Measurements from ENCODE around the gene BMP6. TPM values are rescaled to one million over a fixed set of nuclear protein-coding genes. Genes with fewer than 3 reads are reported as not detected.

The BMP6 gene
- total RNA-seq, 4 donors from 2014 or later: 4.8 to 8.8 (median 7.3) TPM

GRCh38 chr6:7731294-7731693 is 5.4 kb downstream of the BMP6 start:
- peaks cover 0 to 62% of the 10 kb centered on the region in 2 donors for H3K27me3 ChIP-seq

GRCh38 chr6:7732228-7732627 is 6.3 kb downstream of the BMP6 start:
- Histone ChIP-seq H3K27me3 (peaks cover 0 to 55% of the 10 kb centered on the region in 2 donors), H3K36me3 (no peaks in the 10 kb centered on the region), H3K9me3 (no peaks in the 10 kb centered on the region), H3K4me1 (peaks cover 0 to 20% (median 12%) of the 10 kb centered on the region in 4 donors), H3K27ac (no peak overlapping the region), H3K4me3 (no peak overlapping the region)
- no peak for DNase-seq (ENCODE audit: low spot score in 2 of 2)
- TF ChIP-seq EP300 (IDR thresholded peaks at IDR 0.05) (no peak), POLR2A (IDR thresholded peaks at IDR 0.05) (no peak), CTCF (IDR thresholded peaks at IDR 0.05) (no peak)

More at GRCh38 chr6:7731294-7731693, 5.4 kb downstream of the BMP6 start:
- DNase-seq (ENCODE audit: low spot score in 2 of 2): no peak
- Histone ChIP-seq H3K4me1 (peaks cover 0 to 28% (median 18%) of the 10 kb centered on the region in 4 donors), H3K36me3 (no peaks in the 10 kb centered on the region), H3K9me3 (no peaks in the 10 kb centered on the region), H3K27ac (no peak overlapping the region), H3K4me3 (no peak overlapping the region)
- TF ChIP-seq POLR2A (IDR thresholded peaks at IDR 0.05) (no peak), EP300 (IDR thresholded peaks at IDR 0.05) (no peak), CTCF (IDR thresholded peaks at IDR 0.05) (no peak)
- WGBS, 2 donors: 75 to 84% methylated on average over 2 of the region's 2 CpGs

- TF ChIP-seq POLR2A (IDR thresholded peaks at IDR 0.05) (no peak), EP300 (IDR thresholded peaks at IDR 0.05) (no peak), CTCF (IDR thresholded peaks at IDR 0.05) (no peak)
- Histone ChIP-seq H3K4me1 (no peaks in the 10 kb centered on the region), H3K36me3 (no peaks in the 10 kb centered on the region), H3K27me3 (peaks cover 0 to 31% of the 10 kb centered on the region in 2 donors), H3K4me3 (no peak overlapping the region), H3K9me3 (no peaks in the 10 kb centered on the region), H3K27ac (no peak overlapping the region)
- WGBS, 2 donors: 81 to 87% methylated on average over 18 of the region's 18 CpGs
- DNase-seq (ENCODE audit: low spot score in 2 of 2): no peak
These were observed 8.9 kb downstream of the BMP6 start for GRCh38 chr6:7734707-7735383.

GRCh38 chr6:7737106-7737505 is 11.2 kb downstream of the BMP6 start:
- Histone ChIP-seq H3K4me3 (no peak overlapping the region), H3K36me3 (no peaks in the 10 kb centered on the region), H3K4me1 (no peaks in the 10 kb centered on the region), H3K27ac (no peak overlapping the region), H3K27me3 (peaks cover 0 to 8% of the 10 kb centered on the region in 2 donors), H3K9me3 (no peaks in the 10 kb centered on the region)
- 93 to 96% methylated on average over 3 of the region's 3 CpGs for WGBS, 2 donors
- no peak for DNase-seq (ENCODE audit: low spot score in 2 of 2)
- TF ChIP-seq POLR2A (IDR thresholded peaks at IDR 0.05) (no peak), CTCF (IDR thresholded peaks at IDR 0.05) (no peak), EP300 (IDR thresholded peaks at IDR 0.05) (no peak)

GRCh38 chr6:7737867-7738266 is 12.0 kb downstream of the BMP6 start:
- H3K27ac ChIP-seq: no peak overlapping the region
- TF ChIP-seq POLR2A (IDR thresholded peaks at IDR 0.05) (no peak), EP300 (IDR thresholded peaks at IDR 0.05) (no peak), CTCF (IDR thresholded peaks at IDR 0.05) (no peak)
- WGBS, 2 donors: 91 to 97% methylated on average over 2 of the region's 2 CpGs
- DNase-seq (ENCODE audit: low spot score in 2 of 2): no peak
- peaks cover 0 to under 1% of the 10 kb centered on the region in 2 donors for H3K27me3 ChIP-seq
- no peak overlapping the region for H3K4me3 ChIP-seq
- no peaks in the 10 kb centered on the region for H3K4me1 ChIP-seq
- H3K9me3 ChIP-seq: no peaks in the 10 kb centered on the region
- H3K36me3 ChIP-seq: no peaks in the 10 kb centered on the region
